Upper lobe of right lung (tissue), 1 donor: ENCODE measurements around the gene CCSER1. TPM values are rescaled to one million over a fixed set of nuclear protein-coding genes. Genes with fewer than 3 reads are reported as not detected.

Experiments
- ATAC-seq: fragments of 200-7000 bp; cut with Tn5 transposase; one replicate; pipeline ENCODE4 v1.9.1; 2020; ENCODE audit warnings: mild to moderate bottlenecking, moderate library complexity
- DNase-seq: peaks from one replicate; pipeline ENCODE4 v3.0.0-alpha.2; 2020
- H3K27ac ChIP-seq: fragments of 200-600 bp; one replicate; pipeline ENCODE4 v1.8.0; 2022
- H3K27me3 ChIP-seq: fragments of 200-600 bp; one replicate; pipeline ENCODE4 v1.8.0; 2022; ENCODE audit warnings: mild to moderate bottlenecking
- H3K36me3 ChIP-seq: fragments of 200-600 bp; one replicate; pipeline ENCODE4 v1.8.0; 2022
- H3K4me1 ChIP-seq: fragments of 200-600 bp; one replicate; pipeline ENCODE4 v1.8.0; 2022
- H3K4me3 ChIP-seq: fragments of 200-600 bp; one replicate; pipeline ENCODE4 v1.8.0; 2022; ENCODE audit warnings: mild to moderate bottlenecking
- H3K9me3 ChIP-seq: fragments of 200-600 bp; one replicate; pipeline ENCODE4 v1.8.0; 2022
- intact Hi-C: fragments of 100-400 bp; cut with DNase I; formaldehyde crosslinking; loops from one replicate; pipeline ENCODE4 v1.11.0; 2022
- total RNA-seq: library from RNA; stranded (reverse); fragmentation: NEBNext Ultra II Directional; extraction: Animal tissue kit (Norgen Biotek cat#: 25700); gene quantifications from one replicate; pipeline ENCODE4 v1.2.1, GENCODE V29; 2021
- TF ChIP-seq, protein P1 (sequence below): fragments of 200-600 bp; IDR thresholded peaks from one replicate; pipeline ENCODE4 v1.8.0; 2022; ENCODE audit warnings: antibody characterized with exemption
- donor health status: DM: no; HTN: yes; CAD: no; lungs with severe emphysema.

The CCSER1 gene
- total RNA-seq, 1 donor from 2014 or later = 7.4 TPM

DNA sequence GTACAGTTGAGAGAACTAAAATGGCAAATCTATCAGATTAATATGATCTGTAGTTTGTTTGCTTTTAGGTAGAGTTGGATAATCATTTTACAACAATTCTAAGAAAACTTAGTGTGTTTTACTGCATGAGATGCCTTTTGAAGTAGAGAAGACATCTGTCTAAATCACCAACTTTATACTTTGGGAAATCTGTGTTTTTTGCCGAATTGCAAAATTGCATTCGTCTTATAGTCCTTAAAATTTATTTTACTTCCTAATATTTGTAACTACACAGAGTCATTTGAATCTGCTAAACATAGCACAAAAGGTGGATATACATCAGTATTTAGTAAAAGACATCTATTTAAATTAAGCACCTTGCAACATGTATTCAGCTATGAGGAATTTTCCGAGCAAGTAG, 100.0 kb downstream of the CCSER1 start:
- ATAC-seq (no peak), DNase-seq (no peak)
- intact Hi-C loops = no loop called here
- H3K4me3 ChIP-seq = no peak overlapping the region
- no peaks in the 10 kb centered on the region for H3K4me1 ChIP-seq
- no peaks in the 10 kb centered on the region for H3K36me3 ChIP-seq
- H3K27me3 ChIP-seq = no peaks in the 10 kb centered on the region
- no peak overlapping the region for H3K27ac ChIP-seq
- no peaks in the 10 kb centered on the region for H3K9me3 ChIP-seq
- TF ChIP-seq, protein P1, sequence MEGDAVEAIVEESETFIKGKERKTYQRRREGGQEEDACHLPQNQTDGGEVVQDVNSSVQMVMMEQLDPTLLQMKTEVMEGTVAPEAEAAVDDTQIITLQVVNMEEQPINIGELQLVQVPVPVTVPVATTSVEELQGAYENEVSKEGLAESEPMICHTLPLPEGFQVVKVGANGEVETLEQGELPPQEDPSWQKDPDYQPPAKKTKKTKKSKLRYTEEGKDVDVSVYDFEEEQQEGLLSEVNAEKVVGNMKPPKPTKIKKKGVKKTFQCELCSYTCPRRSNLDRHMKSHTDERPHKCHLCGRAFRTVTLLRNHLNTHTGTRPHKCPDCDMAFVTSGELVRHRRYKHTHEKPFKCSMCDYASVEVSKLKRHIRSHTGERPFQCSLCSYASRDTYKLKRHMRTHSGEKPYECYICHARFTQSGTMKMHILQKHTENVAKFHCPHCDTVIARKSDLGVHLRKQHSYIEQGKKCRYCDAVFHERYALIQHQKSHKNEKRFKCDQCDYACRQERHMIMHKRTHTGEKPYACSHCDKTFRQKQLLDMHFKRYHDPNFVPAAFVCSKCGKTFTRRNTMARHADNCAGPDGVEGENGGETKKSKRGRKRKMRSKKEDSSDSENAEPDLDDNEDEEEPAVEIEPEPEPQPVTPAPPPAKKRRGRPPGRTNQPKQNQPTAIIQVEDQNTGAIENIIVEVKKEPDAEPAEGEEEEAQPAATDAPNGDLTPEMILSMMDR = no peak

DNA sequence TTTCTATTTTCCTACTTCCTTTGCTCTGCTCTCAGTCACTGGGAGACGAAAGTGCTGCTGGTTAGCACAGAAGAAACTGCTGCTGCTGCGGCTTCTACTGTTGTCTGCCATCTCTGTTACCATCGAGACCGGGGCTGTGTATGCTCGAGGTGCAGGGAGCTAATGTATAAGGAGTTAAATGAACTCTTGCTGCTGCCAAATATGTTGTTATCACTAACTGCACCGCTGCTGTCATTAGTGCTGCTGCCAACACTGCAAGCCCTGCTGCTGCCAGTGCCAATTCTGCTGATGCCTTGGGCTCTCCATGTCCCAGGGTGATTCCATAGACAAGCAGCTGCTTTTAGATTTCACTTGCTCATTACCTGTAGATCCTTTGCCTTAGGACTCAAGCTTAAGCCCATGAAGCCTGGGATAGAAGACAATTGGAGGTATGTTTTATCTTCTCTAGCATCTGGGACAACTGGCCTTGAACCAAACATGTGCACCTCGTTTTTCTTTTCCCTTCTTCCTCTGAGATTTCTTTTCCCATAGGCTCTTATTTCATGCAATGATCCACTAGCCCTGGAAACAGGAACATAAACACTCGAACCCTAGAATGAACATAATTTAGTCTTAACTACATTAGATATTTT, 107.8 kb downstream of the CCSER1 start:
- ATAC-seq = no peak
- peak; percentile 34 for DNase-seq
- no peak overlapping the region for H3K27ac ChIP-seq
- intact Hi-C loops = no loop called here
- no peak overlapping the region for H3K4me3 ChIP-seq
- TF ChIP-seq, protein P1 = no peak
- H3K9me3 ChIP-seq = no peaks in the 10 kb centered on the region
- no peaks in the 10 kb centered on the region for H3K36me3 ChIP-seq
- H3K27me3 ChIP-seq = no peaks in the 10 kb centered on the region
- no peaks in the 10 kb centered on the region for H3K4me1 ChIP-seq

DNA sequence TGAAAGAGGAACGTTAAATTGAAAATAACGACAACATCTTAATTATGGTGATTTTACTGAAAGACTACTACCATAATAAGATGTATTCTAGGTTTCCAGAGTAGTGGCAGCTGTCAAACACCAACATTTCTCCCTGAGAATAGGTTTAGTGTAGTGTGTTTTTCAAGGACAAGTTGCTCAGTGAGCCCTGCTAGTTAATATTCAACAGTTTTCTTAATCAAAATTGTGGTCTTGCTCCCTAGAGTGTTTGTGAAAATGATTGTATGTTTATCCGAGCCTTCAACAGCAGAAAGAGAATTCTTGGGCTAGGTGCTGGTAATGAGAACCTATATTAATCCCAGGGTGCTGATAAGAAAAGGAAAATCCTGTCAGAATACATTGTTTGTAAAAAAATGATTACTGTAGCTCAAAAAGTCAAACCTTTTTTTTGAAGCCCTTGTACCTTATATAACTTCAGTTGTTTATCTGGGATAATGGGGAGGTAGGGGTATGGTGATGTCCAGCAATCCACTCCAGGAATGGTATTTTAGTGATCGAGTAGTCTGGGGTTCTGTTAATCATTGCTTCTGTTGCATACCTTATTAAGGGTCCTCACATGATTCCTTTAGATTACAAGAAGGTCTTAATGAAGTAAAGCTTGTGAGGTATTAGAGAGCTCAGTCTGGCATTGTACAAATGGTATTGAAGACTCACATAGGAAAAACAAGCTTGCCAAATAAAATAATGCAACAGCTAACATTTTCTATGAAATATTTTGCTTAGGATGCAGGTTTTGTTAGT, 110.7 kb downstream of the CCSER1 start:
- Histone ChIP-seq H3K4me1 (no peaks in the 10 kb centered on the region), H3K4me3 (no peak overlapping the region), H3K27ac (no peak overlapping the region), H3K27me3 (no peaks in the 10 kb centered on the region), H3K36me3 (no peaks in the 10 kb centered on the region), H3K9me3 (no peaks in the 10 kb centered on the region)
- TF ChIP-seq, protein P1 = no peak
- ATAC-seq (no peak), DNase-seq (no peak)
- intact Hi-C loops = no loop called here

DNA sequence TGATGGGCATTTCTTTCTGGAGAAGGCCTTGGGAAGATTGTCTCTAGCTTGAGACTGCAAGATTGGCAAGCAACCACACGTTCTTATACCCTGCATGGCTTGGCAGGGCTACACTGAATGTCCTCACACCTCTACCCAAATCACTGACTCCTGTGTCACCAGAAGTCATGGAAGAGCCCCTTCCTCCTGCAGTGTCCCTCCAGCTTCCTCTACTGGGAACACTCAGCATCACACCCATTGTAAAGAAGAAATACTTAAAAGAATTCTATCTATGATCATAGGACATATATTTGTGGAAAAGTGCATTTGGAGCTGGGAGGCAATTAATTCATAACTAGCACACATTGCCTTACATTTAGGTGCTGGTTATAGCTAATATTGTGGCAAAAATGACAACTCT, 113.1 kb downstream of the CCSER1 start:
- no peak overlapping the region for H3K27ac ChIP-seq
- intact Hi-C loops = no loop called here
- no peak for ATAC-seq
- H3K4me3 ChIP-seq = no peak overlapping the region
- H3K36me3 ChIP-seq = no peaks in the 10 kb centered on the region
- TF ChIP-seq, protein P1 = no peak
- H3K4me1 ChIP-seq = no peaks in the 10 kb centered on the region
- H3K27me3 ChIP-seq = no peaks in the 10 kb centered on the region
- DNase-seq = no peak
- no peaks in the 10 kb centered on the region for H3K9me3 ChIP-seq

DNA sequence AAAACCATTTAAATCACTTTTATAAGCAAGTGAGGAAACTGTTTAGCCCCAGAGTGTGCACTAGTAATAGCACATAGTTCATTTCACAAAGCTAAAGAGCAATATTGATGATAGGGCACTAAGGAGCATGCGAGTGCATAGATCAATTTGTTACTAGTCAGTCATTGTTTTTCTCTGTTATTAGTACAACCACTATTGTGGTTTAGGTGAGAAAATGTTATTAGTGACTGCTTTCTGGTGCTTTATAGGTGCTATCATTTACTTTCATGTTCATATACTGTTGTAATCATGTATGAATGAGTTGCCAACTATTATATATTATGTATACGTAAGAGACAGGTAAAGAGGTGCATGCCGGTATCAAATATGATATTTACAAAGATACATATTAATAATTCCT, 113.8 kb downstream of the CCSER1 start:
- no peaks in the 10 kb centered on the region for H3K4me1 ChIP-seq
- ATAC-seq = no peak
- TF ChIP-seq, protein P1 = no peak
- DNase-seq = no peak
- no peaks in the 10 kb centered on the region for H3K36me3 ChIP-seq
- H3K9me3 ChIP-seq = no peaks in the 10 kb centered on the region
- no peaks in the 10 kb centered on the region for H3K27me3 ChIP-seq
- intact Hi-C loops = no loop called here
- H3K4me3 ChIP-seq = no peak overlapping the region
- no peak overlapping the region for H3K27ac ChIP-seq
